HEK293 (cell line): ENCODE results near the gene FOXG1.

Experiments
- GLIS1 ChIP-seq: fragments of 450-650 bp; formaldehyde crosslinking; IDR thresholded peaks from 2 replicates; pipeline ENCODE4 v1.5.1; 2016; ENCODE audit warnings: missing biosample characterization, missing genetic modification characterization
- KLF1 ChIP-seq: fragments of 450-650 bp; formaldehyde crosslinking; IDR thresholded peaks from 2 replicates; pipeline ENCODE4 v1.5.1; 2016; ENCODE audit warnings: missing biosample characterization, missing genetic modification characterization
- KLF16 ChIP-seq: fragments of 450-650 bp; formaldehyde crosslinking; IDR thresholded peaks from 2 replicates; pipeline ENCODE4 v1.5.1; 2017; ENCODE audit warnings: missing biosample characterization, missing genetic modification characterization
- REPIN1 ChIP-seq: fragments of 450-650 bp; formaldehyde crosslinking; IDR thresholded peaks from 2 replicates; pipeline ENCODE4 v1.5.1; 2017; ENCODE audit warnings: missing biosample characterization, missing genetic modification characterization, low read depth
- REST ChIP-seq: fragments of 450-650 bp; formaldehyde crosslinking; IDR thresholded peaks from 2 replicates; pipeline ENCODE4 v1.5.1; 2016; ENCODE audit warnings: missing biosample characterization, missing genetic modification characterization
- SCRT1 ChIP-seq: fragments of 450-650 bp; formaldehyde crosslinking; IDR thresholded peaks from 2 replicates; pipeline ENCODE4 v1.5.1; 2016; ENCODE audit warnings: missing biosample characterization, missing genetic modification characterization, borderline replicate concordance
- SETDB1 ChIP-seq: IDR thresholded peaks from one replicate; pipeline ENCODE4 v1.6.1; 2017; ENCODE audit warnings: mild to moderate bottlenecking, low read length, moderate library complexity, mixed read lengths; ENCODE audit not compliant: insufficient read length
- SP2 ChIP-seq: fragments of 450-650 bp; formaldehyde crosslinking; IDR thresholded peaks from 2 replicates; pipeline ENCODE4 v1.5.1; 2016; ENCODE audit warnings: missing biosample characterization, missing genetic modification characterization
- ZBTB17 ChIP-seq: fragments of 450-650 bp; formaldehyde crosslinking; IDR thresholded peaks from 2 replicates; pipeline ENCODE4 v1.5.1; 2016; ENCODE audit warnings: missing biosample characterization, missing genetic modification characterization
- ZEB2 ChIP-seq: fragments of 450-650 bp; formaldehyde crosslinking; IDR thresholded peaks from 2 replicates; pipeline ENCODE4 v1.5.1; 2016; ENCODE audit warnings: missing biosample characterization, missing genetic modification characterization
- ZFP69B ChIP-seq: fragments of 450-650 bp; formaldehyde crosslinking; IDR thresholded peaks from 2 replicates; pipeline ENCODE4 v1.5.1; 2016; ENCODE audit warnings: missing biosample characterization, missing genetic modification characterization
- ZNF202 ChIP-seq: fragments of 450-650 bp; formaldehyde crosslinking; IDR thresholded peaks from 2 replicates; pipeline ENCODE4 v1.5.1; 2016; ENCODE audit warnings: missing biosample characterization, missing genetic modification characterization, borderline replicate concordance
- ZNF214 ChIP-seq: fragments of 450-650 bp; formaldehyde crosslinking; IDR thresholded peaks from 2 replicates; pipeline ENCODE4 v1.5.1; 2017; ENCODE audit warnings: missing biosample characterization, mild to moderate bottlenecking, missing genetic modification characterization, borderline replicate concordance
- ZNF239 ChIP-seq: fragments of 450-650 bp; formaldehyde crosslinking; IDR thresholded peaks from 2 replicates; pipeline ENCODE4 v1.5.1; 2016; ENCODE audit warnings: missing biosample characterization, missing genetic modification characterization
- ZNF266 ChIP-seq: fragments of 450-650 bp; formaldehyde crosslinking; IDR thresholded peaks from 2 replicates; pipeline ENCODE4 v1.5.1; 2016; ENCODE audit warnings: missing biosample characterization, missing genetic modification characterization, low read depth
- ZNF335 ChIP-seq: fragments of 450-650 bp; formaldehyde crosslinking; conservative IDR thresholded peaks from 2 replicates; pipeline ENCODE4 v1.5.1; 2016; ENCODE audit warnings: missing biosample characterization, missing genetic modification characterization
- ZNF544 ChIP-seq: fragments of 450-650 bp; formaldehyde crosslinking; IDR thresholded peaks from 2 replicates; pipeline ENCODE4 v1.5.0; 2017; ENCODE audit warnings: missing biosample characterization, missing genetic modification characterization
- ZNF560 ChIP-seq: fragments of 450-650 bp; formaldehyde crosslinking; IDR thresholded peaks from 2 replicates; pipeline ENCODE4 v1.5.1; 2017; ENCODE audit warnings: missing biosample characterization, missing genetic modification characterization, borderline replicate concordance
- ZNF660 ChIP-seq: fragments of 450-650 bp; IDR thresholded peaks from 2 replicates; pipeline ENCODE4 v1.5.1; 2018; ENCODE audit warnings: missing biosample characterization, mild to moderate bottlenecking, missing genetic modification characterization
- TF ChIP-seq, protein P1 (sequence below): fragments of 450-650 bp; formaldehyde crosslinking; IDR thresholded peaks from 2 replicates; pipeline ENCODE4 v1.5.1; 2017; ENCODE audit warnings: missing biosample characterization, missing genetic modification characterization
- TF ChIP-seq, protein P2 (sequence below): fragments of 450-650 bp; formaldehyde crosslinking; IDR thresholded peaks from 2 replicates; pipeline ENCODE4 v1.5.1; 2016; ENCODE audit warnings: missing biosample characterization, missing genetic modification characterization
- TF ChIP-seq, protein P3 (sequence below): fragments of 450-650 bp; formaldehyde crosslinking; IDR thresholded peaks from 2 replicates; pipeline ENCODE4; 2016; ENCODE audit warnings: missing biosample characterization, missing genetic modification characterization
- TF ChIP-seq, protein P4 (sequence below): fragments of 450-650 bp; formaldehyde crosslinking; conservative IDR thresholded peaks from 2 replicates; pipeline ENCODE4 v1.5.1; 2016; ENCODE audit warnings: low read depth, missing biosample characterization, missing genetic modification characterization
- TF ChIP-seq, protein P5 (sequence below): fragments of 450-650 bp; formaldehyde crosslinking; IDR thresholded peaks from 2 replicates; pipeline ENCODE4 v1.5.1; 2016; ENCODE audit warnings: missing biosample characterization, missing genetic modification characterization

The FOXG1 gene

GRCh38 chr14:28767853-28768741 lies 1.5 kb downstream of the FOXG1 start (continued):
- TF ChIP-seq, protein P1, sequence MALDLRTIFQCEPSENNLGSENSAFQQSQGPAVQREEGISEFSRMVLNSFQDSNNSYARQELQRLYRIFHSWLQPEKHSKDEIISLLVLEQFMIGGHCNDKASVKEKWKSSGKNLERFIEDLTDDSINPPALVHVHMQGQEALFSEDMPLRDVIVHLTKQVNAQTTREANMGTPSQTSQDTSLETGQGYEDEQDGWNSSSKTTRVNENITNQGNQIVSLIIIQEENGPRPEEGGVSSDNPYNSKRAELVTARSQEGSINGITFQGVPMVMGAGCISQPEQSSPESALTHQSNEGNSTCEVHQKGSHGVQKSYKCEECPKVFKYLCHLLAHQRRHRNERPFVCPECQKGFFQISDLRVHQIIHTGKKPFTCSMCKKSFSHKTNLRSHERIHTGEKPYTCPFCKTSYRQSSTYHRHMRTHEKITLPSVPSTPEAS: no peak; the same call in none of the 2 replicates
- peak; percentile 54 for TF ChIP-seq REST (tag by site-specific recombination)
- peak; percentile 30 for TF ChIP-seq GLIS1 (tag by site-specific recombination)
- peak; percentile 46 for TF ChIP-seq SP2 (tag by site-specific recombination)
- TF ChIP-seq, protein P2, sequence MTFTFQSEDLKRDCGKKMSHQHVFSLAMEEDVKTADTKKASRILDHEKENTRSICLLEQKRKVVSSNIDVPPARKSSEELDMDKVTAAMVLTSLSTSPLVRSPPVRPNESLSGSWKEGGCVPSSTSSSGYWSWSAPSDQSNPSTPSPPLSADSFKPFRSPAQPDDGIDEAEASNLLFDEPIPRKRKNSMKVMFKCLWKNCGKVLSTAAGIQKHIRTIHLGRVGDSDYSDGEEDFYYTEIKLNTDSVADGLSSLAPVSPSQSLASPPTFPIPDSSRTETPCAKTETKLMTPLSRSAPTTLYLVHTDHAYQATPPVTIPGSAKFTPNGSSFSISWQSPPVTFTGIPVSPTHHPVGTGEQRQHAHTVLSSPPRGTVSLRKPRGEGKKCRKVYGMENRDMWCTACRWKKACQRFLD: no peak
- TF ChIP-seq, protein P3, sequence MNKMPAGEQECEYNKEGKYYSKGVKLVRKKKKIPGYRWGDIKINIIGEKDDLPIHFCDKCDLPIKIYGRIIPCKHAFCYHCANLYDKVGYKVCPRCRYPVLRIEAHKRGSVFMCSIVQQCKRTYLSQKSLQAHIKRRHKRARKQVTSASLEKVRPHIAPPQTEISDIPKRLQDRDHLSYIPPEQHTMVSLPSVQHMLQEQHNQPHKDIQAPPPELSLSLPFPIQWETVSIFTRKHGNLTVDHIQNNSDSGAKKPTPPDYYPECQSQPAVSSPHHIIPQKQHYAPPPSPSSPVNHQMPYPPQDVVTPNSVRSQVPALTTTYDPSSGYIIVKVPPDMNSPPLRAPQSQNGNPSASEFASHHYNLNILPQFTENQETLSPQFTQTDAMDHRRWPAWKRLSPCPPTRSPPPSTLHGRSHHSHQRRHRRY (tag by site-specific recombination): peak; percentile 48; the same call in 1 of the 2 replicates
- TF ChIP-seq ZNF544 (tag by site-specific recombination): no peak
- TF ChIP-seq, protein P4, sequence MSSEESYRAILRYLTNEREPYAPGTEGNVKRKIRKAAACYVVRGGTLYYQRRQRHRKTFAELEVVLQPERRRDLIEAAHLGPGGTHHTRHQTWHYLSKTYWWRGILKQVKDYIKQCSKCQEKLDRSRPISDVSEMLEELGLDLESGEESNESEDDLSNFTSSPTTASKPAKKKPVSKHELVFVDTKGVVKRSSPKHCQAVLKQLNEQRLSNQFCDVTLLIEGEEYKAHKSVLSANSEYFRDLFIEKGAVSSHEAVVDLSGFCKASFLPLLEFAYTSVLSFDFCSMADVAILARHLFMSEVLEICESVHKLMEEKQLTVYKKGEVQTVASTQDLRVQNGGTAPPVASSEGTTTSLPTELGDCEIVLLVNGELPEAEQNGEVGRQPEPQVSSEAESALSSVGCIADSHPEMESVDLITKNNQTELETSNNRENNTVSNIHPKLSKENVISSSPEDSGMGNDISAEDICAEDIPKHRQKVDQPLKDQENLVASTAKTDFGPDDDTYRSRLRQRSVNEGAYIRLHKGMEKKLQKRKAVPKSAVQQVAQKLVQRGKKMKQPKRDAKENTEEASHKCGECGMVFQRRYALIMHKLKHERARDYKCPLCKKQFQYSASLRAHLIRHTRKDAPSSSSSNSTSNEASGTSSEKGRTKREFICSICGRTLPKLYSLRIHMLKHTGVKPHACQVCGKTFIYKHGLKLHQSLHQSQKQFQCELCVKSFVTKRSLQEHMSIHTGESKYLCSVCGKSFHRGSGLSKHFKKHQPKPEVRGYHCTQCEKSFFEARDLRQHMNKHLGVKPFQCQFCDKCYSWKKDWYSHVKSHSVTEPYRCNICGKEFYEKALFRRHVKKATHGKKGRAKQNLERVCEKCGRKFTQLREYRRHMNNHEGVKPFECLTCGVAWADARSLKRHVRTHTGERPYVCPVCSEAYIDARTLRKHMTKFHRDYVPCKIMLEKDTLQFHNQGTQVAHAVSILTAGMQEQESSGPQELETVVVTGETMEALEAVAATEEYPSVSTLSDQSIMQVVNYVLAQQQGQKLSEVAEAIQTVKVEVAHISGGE (tag by site-specific recombination): peak; percentile 57; the same call in 1 of the 2 replicates
- TF ChIP-seq ZFP69B: 0 out of 2 replicates have a peak, but pooled peaks have one; percentile 29
- peak; percentile 7; the same call in 1 of the 2 replicates for TF ChIP-seq ZNF266 (tag by site-specific recombination)
- no peak for TF ChIP-seq ZNF214 (tag by site-specific recombination)
- TF ChIP-seq ZNF335 (tag by site-specific recombination): peak; percentile 92
- no peak for TF ChIP-seq ZNF560 (tag by site-specific recombination)
- no peak for TF ChIP-seq SETDB1
- peak; percentile 95 for TF ChIP-seq ZBTB17 (tag by site-specific recombination)
- peak; percentile 79; the same call in 1 of the 2 replicates for TF ChIP-seq SCRT1 (tag by site-specific recombination)
- no peak for TF ChIP-seq ZNF202
- TF ChIP-seq ZNF660 (tag by site-specific recombination): peak; percentile 70
- TF ChIP-seq REPIN1 (tag by site-specific recombination): no peak
- peak; percentile 96 for TF ChIP-seq ZEB2 (tag by site-specific recombination)
- TF ChIP-seq ZNF239 (tag by site-specific recombination): 0 out of 2 replicates have a peak, but pooled peaks have one; percentile 8
- TF ChIP-seq KLF1 (tag by site-specific recombination): no peak
- TF ChIP-seq, protein P5, sequence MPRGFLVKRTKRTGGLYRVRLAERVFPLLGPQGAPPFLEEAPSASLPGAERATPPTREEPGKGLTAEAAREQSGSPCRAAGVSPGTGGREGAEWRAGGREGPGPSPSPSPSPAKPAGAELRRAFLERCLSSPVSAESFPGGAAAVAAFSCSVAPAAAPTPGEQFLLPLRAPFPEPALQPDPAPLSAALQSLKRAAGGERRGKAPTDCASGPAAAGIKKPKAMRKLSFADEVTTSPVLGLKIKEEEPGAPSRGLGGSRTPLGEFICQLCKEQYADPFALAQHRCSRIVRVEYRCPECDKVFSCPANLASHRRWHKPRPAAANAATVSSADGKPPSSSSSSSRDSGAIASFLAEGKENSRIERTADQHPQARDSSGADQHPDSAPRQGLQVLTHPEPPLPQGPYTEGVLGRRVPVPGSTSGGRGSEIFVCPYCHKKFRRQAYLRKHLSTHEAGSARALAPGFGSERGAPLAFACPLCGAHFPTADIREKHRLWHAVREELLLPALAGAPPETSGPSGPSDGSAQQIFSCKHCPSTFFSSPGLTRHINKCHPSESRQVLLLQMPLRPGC (tag by site-specific recombination): 0 out of 2 replicates have a peak, but pooled peaks have one; percentile 12
- peak; percentile 79 for TF ChIP-seq KLF16
